K562 (cell line): ENCODE measurements around the gene CASP2. TPM values are rescaled to one million over a fixed set of nuclear protein-coding genes. Genes with fewer than 3 reads are reported as not detected.

ENCODE experiments used
- ATAC-seq: fragments of 200-7000 bp; cut with Tn5 transposase; 3 replicates; pipeline ENCODE4 v1.9.1; 2020; ENCODE audit warnings: moderate library complexity
- BruUV-seq: library from RNA; stranded (reverse); fragments of 400-500 nt; replicated peaks from 2 replicates; lab custom pipeline; 2021; lab: Mats Ljungman, UMichigan
- CTCF ChIA-PET: fragments of 300-600 bp; formaldehyde crosslinking; extraction: SDS; loops from one replicate; lab custom pipeline; 2021; ENCODE audit warnings: low intra/inter-chr PET ratio; lab: Yijun Ruan, JAX
- POLR2A ChIA-PET: fragments of 300-600, 350-650 bp; sonication (Branson Sonifier 250); formaldehyde crosslinking; extraction: SDS; loops from one replicate; lab custom pipeline; 2021; ENCODE audit warnings: antibody characterized with exemption, inconsistent platforms; lab: Yijun Ruan, JAX
- DNase-seq, 4 experiments: peaks; one replicate each; pipeline versions ENCODE4 v3.0.0 to v3.0.0-alpha.2; 2011 to 2018; ENCODE audit warnings: low spot score in 3 of 4, mixed read lengths in 3 of 4; ENCODE audit errors: extremely low read depth in 1 of 4
- FAIRE-seq: peaks from 2 replicates; lab custom pipeline; 2011; peaks lifted over from hg19 to GRCh38; lab: Jason Lieb, UNC
- H2AFZ ChIP-seq: 2 replicates; pipeline ENCODE4 v1.6.0; 2011; ENCODE audit warnings: low read depth, low read length, control low read depth, inconsistent platforms
- H3K27ac ChIP-seq: fragments of 200-600 bp; 3 replicates; pipeline ENCODE4 v1.8.0; 2011; ENCODE audit warnings: low read depth, mild to moderate bottlenecking, control low read depth, inconsistent platforms, low read length, moderate library complexity, mixed read lengths; ENCODE audit errors: extremely low read depth
- H3K27me3 ChIP-seq, 2 experiments: fragments of 300-600 bp in 1 of 2; 2 replicates in 1 of 2; 3 replicates in 1 of 2; pipeline versions ENCODE4 v1.6.0 to v1.8.0; 2011; ENCODE audit warnings: inconsistent platforms in 2 of 2, low read length in 2 of 2, mild to moderate bottlenecking in 1 of 2, mixed read lengths in 1 of 2, moderate library complexity in 1 of 2; ENCODE audit not compliant: control insufficient read depth in 2 of 2, insufficient read depth in 2 of 2
- H3K36me3 ChIP-seq: fragments of 300-600 bp; 3 replicates; pipeline ENCODE4 v1.8.0; 2011; ENCODE audit warnings: mild to moderate bottlenecking, low read length, inconsistent platforms; ENCODE audit not compliant: control insufficient read depth, insufficient read depth
- H3K4me1 ChIP-seq, 2 experiments: fragments of 200-600 bp in 1 of 2; replicated peaks in 1 of 2; 2 replicates in 1 of 2; 3 replicates in 1 of 2; pipeline versions ENCODE4 v1.5.1 to v1.8.0; 2011; ENCODE audit warnings: inconsistent platforms in 2 of 2, low read length in 2 of 2, mild to moderate bottlenecking in 1 of 2, mixed read lengths in 1 of 2, moderate library complexity in 1 of 2; ENCODE audit not compliant: control insufficient read depth in 2 of 2, insufficient read depth in 2 of 2
- H3K4me2 ChIP-seq: 2 replicates; pipeline ENCODE4 v1.6.1; 2011; ENCODE audit warnings: low read length, control low read depth, inconsistent platforms, mixed read lengths; ENCODE audit not compliant: insufficient read depth
- H3K4me3 ChIP-seq: fragments of 200-600 bp; sonication (generic), shearing (Covaris generic); 2 replicates; pipeline ENCODE4 v1.5.1; 2016; ENCODE audit warnings: control low read depth, inconsistent platforms
- H3K79me2 ChIP-seq: fragments of 200-600 bp; 3 replicates; pipeline ENCODE4 v1.8.0; 2011; ENCODE audit warnings: low read length, inconsistent platforms; ENCODE audit not compliant: control insufficient read depth, insufficient read depth
- H3K9ac ChIP-seq, 2 experiments: 2 replicates each; pipeline versions ENCODE4 v1.6.0 to v1.6.1; 2011; ENCODE audit warnings: low read depth in 2 of 2, low read length in 2 of 2, control low read depth in 1 of 2, inconsistent platforms in 1 of 2, mild to moderate bottlenecking in 1 of 2, mixed read lengths in 1 of 2; ENCODE audit not compliant: insufficient read depth in 1 of 2
- H3K9me1 ChIP-seq: one replicate; pipeline ENCODE4 v1.6.0; 2011; ENCODE audit warnings: inconsistent platforms, mild to moderate bottlenecking, low read length, moderate library complexity; ENCODE audit not compliant: control insufficient read depth, insufficient read depth
- H3K9me3 ChIP-seq: replicated peaks from 2 replicates; pipeline ENCODE4 v1.5.1; 2011; ENCODE audit warnings: low read depth, low read length, inconsistent platforms; ENCODE audit not compliant: control insufficient read depth, insufficient read depth
- H4K20me1 ChIP-seq: replicated peaks from 2 replicates; pipeline ENCODE4 v1.6.1; 2011; ENCODE audit warnings: low read length, inconsistent platforms, mixed read lengths; ENCODE audit not compliant: control insufficient read depth, insufficient read depth
- ATF3 ChIP-seq, 2 experiments: fragments of 450-650 bp in 1 of 2; sonication (generic) in 1 of 2; formaldehyde crosslinking in 1 of 2; IDR thresholded peaks in 1 of 2; conservative IDR thresholded peaks in 1 of 2; 2 replicates each; pipeline versions ENCODE4 v1.6.1 to v1.8.1; 2016 to 2023; ENCODE audit warnings: mild to moderate bottlenecking in 2 of 2, moderate library complexity in 2 of 2, inconsistent platforms in 1 of 2, missing genetic modification reagents in 1 of 2
- CCNT2 ChIP-seq: IDR thresholded peaks from 2 replicates; pipeline ENCODE4 v1.6.1; 2011; ENCODE audit warnings: borderline replicate concordance, low read depth, mild to moderate bottlenecking, moderate library complexity, mixed read lengths, low read length; ENCODE audit not compliant: insufficient read length; ENCODE audit errors: extremely low read depth
- CTBP1 ChIP-seq: fragments of 450-650 bp; IDR thresholded peaks from 2 replicates; pipeline ENCODE4 v1.6.1; 2016; ENCODE audit warnings: borderline replicate concordance
- EHMT2 ChIP-seq: fragments of 450-650 bp; IDR thresholded peaks from 2 replicates; pipeline ENCODE4 v1.6.1; 2018; ENCODE audit warnings: antibody characterized with exemption
- HMGXB4 ChIP-seq: sonication (generic); formaldehyde crosslinking; IDR thresholded peaks from 2 replicates; pipeline ENCODE4 v1.8.1; 2023; ENCODE audit warnings: mild to moderate bottlenecking, missing genetic modification reagents
- PRDM10 ChIP-seq: fragments of 450-650 bp; IDR thresholded peaks from 2 replicates; pipeline ENCODE4 v1.6.1; 2018; ENCODE audit not compliant: partially characterized antibody
- SIN3B ChIP-seq: fragments of 450-650 bp; IDR thresholded peaks from 2 replicates; pipeline ENCODE4 v1.6.1; 2017; ENCODE audit warnings: low read depth, mild to moderate bottlenecking, moderate library complexity
- SMARCA4 ChIP-seq: fragments of 450-650 bp; IDR thresholded peaks from 2 replicates; pipeline ENCODE4 v1.6.1; 2016
- SMARCE1 ChIP-seq: fragments of 450-650 bp; IDR thresholded peaks from 2 replicates; pipeline ENCODE4 v1.7.1; 2016; ENCODE audit warnings: mild to moderate bottlenecking
- THAP7 ChIP-seq: fragments of 250-450 bp; sonication (Bioruptor Pico); IDR thresholded peaks from 2 replicates; pipeline ENCODE4 v1.5.0; 2021
- USF1 ChIP-seq: sonication (generic); formaldehyde crosslinking; IDR thresholded peaks from 2 replicates; pipeline ENCODE4 v1.9.0; 2022; ENCODE audit warnings: mild to moderate bottlenecking, missing genetic modification reagents
- ZFX ChIP-seq: sonication (generic); formaldehyde crosslinking; IDR thresholded peaks from 2 replicates; pipeline ENCODE4 v1.8.0; 2022; ENCODE audit warnings: mild to moderate bottlenecking, missing genetic modification reagents, moderate library complexity
- ZNF282 ChIP-seq: sonication (generic); formaldehyde crosslinking; IDR thresholded peaks from 2 replicates; pipeline ENCODE4 v1.8.1; 2023; ENCODE audit warnings: missing genetic modification reagents
- ZNF3 ChIP-seq: fragments of 250-450 bp; sonication (Bioruptor Pico); IDR thresholded peaks from 2 replicates; pipeline ENCODE4 v1.5.0; 2021; ENCODE audit warnings: mild to moderate bottlenecking, moderate library complexity
- ZNF507 ChIP-seq: conservative IDR thresholded peaks from 2 replicates; pipeline ENCODE4 v1.6.1; 2017; ENCODE audit warnings: missing genetic modification characterization, missing compliant biosample characterization
- WGBS: fragments of 100-300 bp; shearing (Covaris generic); methylation state at CpG from one replicate; pipeline ENCODE4 v1.1.6; 2016; ENCODE audit warnings: low coverage, mixed read lengths; ENCODE audit not compliant: insufficient coverage; ENCODE audit errors: missing lambda C conversion rate; 5-methylcytosine and 5-hydroxymethylcytosine counted together
- in situ Hi-C: fragments of 300-500 bp; cut with MboI; formaldehyde crosslinking; loops from 4 replicates; pipeline ENCODE4 v1.15.0; 2018; ENCODE audit warnings: inconsistent platforms, mixed read lengths
- intact Hi-C: fragments of 100-400 bp; cut with micrococcal nuclease; formaldehyde crosslinking; loops from 2 replicates; pipeline ENCODE4 v1.14.2; 2022
- polyA plus RNA-seq, 8 experiments: library from polyadenylated mRNA; depleted of rRNA in 4 of 8; stranded (reverse) in 5 of 8; unstranded in 3 of 8; fragments of >200 nt; fragmentation: Nextera tagmentation in 2 of 8; fragmentation: Illumina TruSeq in 1 of 8; extraction: Ambion mirVana in 2 of 8; extraction: Trizol in 1 of 8; gene quantifications; 2 replicates each; pipeline versions ENCODE4 v1.2.1 to v1.2.3, GENCODE V29; 2011 to 2014; ENCODE audit warnings: inconsistent platforms in 1 of 8, missing spikeins in 1 of 8
- total RNA-seq, 7 experiments: library from RNA; depleted of rRNA in 6 of 7; stranded (reverse); fragments of >200 nt in 6 of 7; fragmentation: Illumina TruSeq in 2 of 7; extraction: Trizol in 2 of 7; gene quantifications; 2 replicates each; pipeline versions ENCODE4 v1.2.1 to v1.2.3, GENCODE V29; 2011 to 2021; ENCODE audit warnings: low replicate concordance in 1 of 7

The CASP2 gene
- total and polyA plus RNA-seq, 9 of the 15 experiments (the other 6 are each of a cell fraction or from before 2014, with no cell fraction given): 18.8 to 64.9 (median 24.1) TPM

GRCh38 chr7:143351060-143351459, 62.9 kb downstream of the CASP2 start:
- peak in 2 of 4 experiments; percentile 45 to 47 for DNase-seq
- ChIA-PET POLR2A (interaction anchor here (0.6 to 1.0 kb wide), 3 partner anchors 39 to 66 kb away, joined by 3 read pairs; no protein-coding TSS in a partner anchor), CTCF (no interaction called here)
- intact Hi-C loops (no loop called here), in situ Hi-C loops (no loop called here)
- no peak for ATAC-seq
- Histone ChIP-seq H2AFZ (no peak overlapping the region), H4K20me1 (no peaks in the 10 kb centered on the region), H3K27me3 (peaks cover 59 to 78% of the 10 kb centered on the region in 2 experiments), H3K36me3 (no peaks in the 10 kb centered on the region), H3K4me3 (no peak overlapping the region), H3K27ac (no peak overlapping the region), H3K9ac (no peak overlapping the region), H3K9me3 (no peaks in the 10 kb centered on the region), H3K9me1 (no peaks in the 10 kb centered on the region), H3K79me2 (no peaks in the 10 kb centered on the region), H3K4me2 (no peak overlapping the region), H3K4me1 (peaks cover 0 to 3% of the 10 kb centered on the region in 2 experiments; a peak in 2 of 5 replicates)
- 3% methylated on average over 5 of the region's 5 CpGs for WGBS
- no peak for FAIRE-seq
- BruUV-seq: no TSS peak
- TF ChIP-seq USF1 (CRISPR knock-in tag) (peak; percentile 71), ATF3 (IDR thresholded peaks at IDR 0.05) (peak; percentile 28; the same call in 1 of the 2 replicates), ATF3 (CRISPR knock-in tag; conservative IDR thresholded peaks at IDR 0.05) (no peak), HMGXB4 (CRISPR knock-in tag) (no peak), CCNT2 (no peak), SMARCA4 (no peak), SIN3B (no peak), ZNF282 (CRISPR knock-in tag) (no peak), SMARCE1 (0 out of 2 replicates have a peak, but pooled peaks have one; percentile 23), CTBP1 (0 out of 2 replicates have a peak, but pooled peaks have one; percentile 15), ZNF507 (tag) (no peak), EHMT2 (no peak), PRDM10 (no peak), ZNF3 (no peak), THAP7 (CRISPR knock-in tag) (no peak), ZFX (no peak)
